ENCODE measurements around the gene NLGN4X.

- TF ChIP-seq CTCF (IDR thresholded peaks at IDR 0.05; ENCODE audit: poor library complexity, severe bottlenecking): no peak
- no peak for TF ChIP-seq SMC3 (conservative IDR thresholded peaks at IDR 0.05; ENCODE audit: poor library complexity)
- TF ChIP-seq POLR2AphosphoS5 (IDR thresholded peaks at IDR 0.05): no peak
- no peak for TF ChIP-seq EZH2 (IDR thresholded peaks at IDR 0.05; ENCODE audit: borderline replicate concordance, insufficient read depth, low read length, poor library complexity, severe bottlenecking)
- TF ChIP-seq TAF1 (IDR thresholded peaks at IDR 0.05; ENCODE audit: low read depth): no peak
- TF ChIP-seq REST (IDR thresholded peaks at IDR 0.05; ENCODE audit: borderline replicate concordance): no peak
- no peak for TF ChIP-seq EP300 (conservative IDR thresholded peaks at IDR 0.05; ENCODE audit: poor library complexity, severe bottlenecking)
- no peak for TF ChIP-seq RAD21 (conservative IDR thresholded peaks at IDR 0.05)
Observed at GRCh38 chrX:6029014-6029413, 199.7 kb downstream of the NLGN4X start.
